RWPE2 (cell line): Measurements from ENCODE around the gene ARF5.

ENCODE experiments used
- ATAC-seq: fragments of 200-7000 bp; cut with Tn5 transposase; 3 replicates; pipeline ENCODE4 v1.9.1; 2021; ENCODE audit warnings: low read depth
- DNase-seq: peaks from one replicate; pipeline ENCODE4 v3.0.0-alpha.2; 2020; ENCODE audit warnings: low spot score
- H3K27ac ChIP-seq: fragments of 450-650 bp; 2 replicates; pipeline ENCODE4 v1.5.1; 2017; ENCODE audit warnings: mild to moderate bottlenecking; ENCODE audit not compliant: poor library complexity, severe bottlenecking
- H3K27me3 ChIP-seq: fragments of 250-450 bp; sonication (Bioruptor Pico); 2 replicates; pipeline ENCODE4 v1.5.1; 2021; ENCODE audit warnings: mild to moderate bottlenecking, moderate library complexity; ENCODE audit not compliant: insufficient read depth, poor library complexity, severe bottlenecking
- H3K36me3 ChIP-seq: fragments of 250-450 bp; sonication (Bioruptor Pico); 2 replicates; pipeline ENCODE4 v1.5.1; 2020; ENCODE audit warnings: low read depth, mild to moderate bottlenecking, moderate library complexity
- H3K4me1 ChIP-seq: fragments of 250-450 bp; sonication (Bioruptor Pico); 2 replicates; pipeline ENCODE4 v1.5.1; 2021; ENCODE audit warnings: mild to moderate bottlenecking, moderate library complexity; ENCODE audit not compliant: insufficient read depth, poor library complexity, severe bottlenecking
- H3K4me3 ChIP-seq: fragments of 250-450 bp; sonication (Bioruptor Pico); 2 replicates; pipeline ENCODE4 v1.5.1; 2021; ENCODE audit warnings: mild to moderate bottlenecking, moderate library complexity; ENCODE audit not compliant: severe bottlenecking
- H3K9me3 ChIP-seq: fragments of 250-450 bp; sonication (Bioruptor Pico); 2 replicates; pipeline ENCODE4 v1.5.1; 2021; ENCODE audit warnings: mild to moderate bottlenecking, moderate library complexity; ENCODE audit not compliant: severe bottlenecking
- CTCF ChIP-seq: fragments of 450-650 bp; IDR thresholded peaks from one replicate; pipeline ENCODE4 v1.5.1; 2017; ENCODE audit warnings: mild to moderate bottlenecking, moderate library complexity; ENCODE audit not compliant: poor library complexity, severe bottlenecking

Gene ARF5

DNA sequence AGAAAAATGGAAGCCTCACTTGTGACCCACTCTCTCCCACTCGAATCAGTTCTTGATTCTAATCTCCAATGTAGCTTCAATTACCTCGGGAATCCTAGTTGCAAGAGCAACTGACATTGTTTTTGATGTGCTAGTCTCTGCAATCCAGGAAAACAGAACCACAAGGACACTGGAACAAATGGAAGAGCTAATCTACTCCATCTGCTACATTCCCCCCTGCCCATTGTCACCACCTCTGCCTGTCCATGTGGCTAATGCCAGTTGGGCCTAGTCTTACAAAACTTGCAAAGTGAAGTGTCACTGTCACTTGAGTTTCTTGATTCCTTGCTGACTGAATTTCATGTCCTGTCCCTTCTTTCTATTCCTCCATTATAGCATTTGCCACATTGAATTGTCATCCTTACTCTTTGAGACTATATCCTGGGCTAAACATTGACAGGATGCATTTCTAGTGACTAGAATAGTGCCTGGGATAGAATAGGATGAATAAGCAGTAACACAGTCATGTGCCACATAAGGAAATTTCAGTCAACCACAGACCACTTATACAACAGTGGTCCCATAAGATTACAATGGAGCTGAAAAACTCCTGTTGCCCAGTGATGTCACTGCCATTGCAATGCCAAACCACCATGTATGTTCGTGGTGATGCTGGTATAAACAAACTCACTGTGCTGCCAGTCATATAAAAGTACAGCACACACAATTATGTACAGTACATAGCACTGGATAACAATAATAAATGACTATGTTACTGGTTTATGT, 16.3 kb upstream of the ARF5 start:
- no peaks in the 10 kb centered on the region for H3K36me3 ChIP-seq
- no peaks in the 10 kb centered on the region for H3K4me1 ChIP-seq
- no peaks in the 10 kb centered on the region for H3K9me3 ChIP-seq
- H3K27ac ChIP-seq, result no peak overlapping the region
- no peak overlapping the region for H3K4me3 ChIP-seq
- no peak for TF ChIP-seq CTCF
- H3K27me3 ChIP-seq, result no peaks in the 10 kb centered on the region
- DNase-seq (no peak), ATAC-seq (no peak; the same call in 2 of the 3 replicates)

- no peak overlapping the region for H3K27ac ChIP-seq
- no peaks in the 10 kb centered on the region for H3K9me3 ChIP-seq
- no peak overlapping the region for H3K4me3 ChIP-seq
- peaks cover 34% of the 10 kb centered on the region for H3K36me3 ChIP-seq
- no peaks in the 10 kb centered on the region for H3K4me1 ChIP-seq
- DNase-seq, result no peak
- TF ChIP-seq CTCF, result no peak
- peak; percentile 21; the same call in 1 of the 3 replicates for ATAC-seq
- H3K27me3 ChIP-seq, result no peaks in the 10 kb centered on the region
These were observed 10.1 kb upstream of the ARF5 start for GRCh38 chr7:127578036-127578684.

DNA sequence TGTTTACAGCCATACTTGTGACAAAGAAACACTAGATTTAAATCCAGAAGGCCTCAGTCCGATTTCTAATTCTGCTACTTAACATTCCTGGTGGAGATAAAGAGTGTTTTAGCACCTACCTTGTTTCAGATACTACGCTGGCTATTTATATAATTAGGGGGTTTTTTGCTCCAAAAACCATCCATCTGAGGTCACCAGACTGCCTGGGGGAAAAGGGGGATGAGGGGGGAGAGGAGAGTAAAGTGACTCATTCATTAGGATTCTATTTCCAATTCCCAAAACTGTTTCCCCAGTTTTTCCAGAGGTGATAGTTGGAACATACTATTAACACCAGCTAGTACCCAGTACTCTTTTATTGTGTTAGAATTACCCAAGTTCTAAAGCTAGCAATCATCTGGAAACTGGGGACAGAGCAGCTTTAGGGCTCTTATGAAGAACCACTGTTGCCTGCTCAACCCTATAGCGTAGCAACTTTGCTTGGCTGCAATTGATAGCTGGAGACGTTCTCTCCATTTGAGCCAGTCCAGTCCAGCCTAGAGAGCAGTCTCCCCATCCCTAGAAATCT, 9.4 kb upstream of the ARF5 start:
- peaks cover 40% of the 10 kb centered on the region for H3K36me3 ChIP-seq
- ATAC-seq, result no peak
- H3K27me3 ChIP-seq, result no peaks in the 10 kb centered on the region
- no peak overlapping the region for H3K4me3 ChIP-seq
- DNase-seq, result no peak
- no peak for TF ChIP-seq CTCF
- H3K4me1 ChIP-seq, result no peaks in the 10 kb centered on the region
- no peaks in the 10 kb centered on the region for H3K9me3 ChIP-seq
- H3K27ac ChIP-seq, result no peak overlapping the region

DNA sequence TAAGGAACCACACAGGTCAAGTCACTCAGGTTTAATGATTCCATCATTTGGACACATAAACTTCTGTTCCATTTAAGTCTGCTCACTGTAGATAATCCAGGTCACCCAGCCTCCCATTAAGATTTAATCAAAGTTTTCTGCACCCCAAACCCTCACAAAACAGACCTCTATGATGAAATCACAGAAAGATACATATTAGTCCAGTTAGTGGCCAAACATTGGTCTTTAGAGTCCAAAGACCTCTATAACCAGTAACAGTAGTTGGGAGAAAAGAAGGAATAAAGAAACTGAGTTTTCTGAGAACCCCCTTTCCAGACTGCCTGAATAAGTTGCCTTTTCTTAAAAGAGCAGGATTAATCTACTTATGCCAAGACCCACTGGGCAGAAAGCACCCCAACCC, 7.6 kb upstream of the ARF5 start:
- ATAC-seq (no peak), DNase-seq (no peak)
- Histone ChIP-seq H3K4me1 (peaks cover under 1% of the 10 kb centered on the region), H3K27ac (no peak overlapping the region), H3K4me3 (no peak overlapping the region), H3K9me3 (no peaks in the 10 kb centered on the region), H3K27me3 (no peaks in the 10 kb centered on the region), H3K36me3 (peaks cover 42% of the 10 kb centered on the region)
- TF ChIP-seq CTCF, result no peak
